GM18873 (cell line): ENCODE data around the gene ADAMTS1.

Source experiments
- ATAC-seq: cut with Tn5 transposase; IDR thresholded peaks from one replicate; pipeline ENCODE4 v1.9.1; 2021; ENCODE audit warnings: mild to moderate bottlenecking, moderate library complexity, moderate number of reproducible peaks; ENCODE audit not compliant: unreplicated experiment, low FRiP score

ADAMTS1 gene

DNA sequence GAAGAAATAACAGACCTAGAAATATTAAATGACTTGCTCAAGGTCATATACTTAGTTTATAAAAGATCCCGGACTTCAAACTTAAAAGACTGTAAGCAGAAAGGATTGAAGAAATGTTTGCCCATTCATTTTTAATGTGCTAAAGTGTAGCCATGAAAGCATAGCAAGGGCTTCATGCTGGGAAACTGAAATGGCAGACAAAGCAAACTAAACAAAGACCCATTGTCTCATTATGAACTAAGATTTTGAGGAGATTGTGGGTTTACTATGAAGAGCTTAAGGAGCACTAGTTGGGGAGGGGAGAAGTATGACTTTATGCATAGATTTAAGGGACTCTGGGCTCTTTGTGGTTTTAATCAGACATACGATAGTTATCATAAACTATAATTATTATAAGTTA, 26.3 kb downstream of the ADAMTS1 start:
- no peak for ATAC-seq

DNA sequence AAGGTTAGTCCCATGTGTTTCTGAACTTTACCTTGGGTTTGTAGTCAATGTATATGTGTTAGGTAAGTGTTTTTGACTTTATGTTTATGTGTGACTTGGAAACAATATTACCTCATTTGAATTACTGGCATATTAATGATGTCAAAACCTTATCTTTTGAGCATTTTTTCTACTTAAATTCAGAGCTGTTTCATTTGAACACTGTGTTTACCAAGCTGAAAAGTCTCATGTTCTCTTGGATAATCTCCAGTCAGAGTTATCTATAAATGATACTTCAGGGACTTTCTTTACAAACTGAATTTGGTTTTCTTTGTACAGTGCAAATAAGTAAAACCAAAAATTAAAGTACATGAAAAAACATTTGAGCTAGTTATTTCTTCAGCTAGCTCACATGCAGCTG, 30.0 kb downstream of the ADAMTS1 start:
- ATAC-seq = no peak

DNA sequence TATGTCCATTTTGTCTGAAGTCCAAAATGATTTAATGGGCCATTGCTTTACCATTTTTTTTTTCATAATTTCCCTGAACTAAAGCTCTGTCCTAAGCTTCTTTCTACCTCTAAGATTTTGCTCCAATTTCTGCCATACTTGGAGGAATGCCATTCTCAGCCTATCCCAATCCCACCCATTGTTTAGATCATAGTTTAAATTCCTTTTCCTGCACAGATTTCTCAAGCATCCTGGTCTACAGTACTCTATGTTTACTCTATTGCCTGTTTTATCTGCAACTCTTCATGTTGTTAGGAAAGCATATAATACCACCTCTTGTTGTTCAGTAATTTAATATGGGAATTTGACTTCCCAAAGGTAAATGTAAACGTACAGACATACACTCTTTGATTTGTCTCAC, 30.8 kb downstream of the ADAMTS1 start:
- ATAC-seq = no peak

DNA sequence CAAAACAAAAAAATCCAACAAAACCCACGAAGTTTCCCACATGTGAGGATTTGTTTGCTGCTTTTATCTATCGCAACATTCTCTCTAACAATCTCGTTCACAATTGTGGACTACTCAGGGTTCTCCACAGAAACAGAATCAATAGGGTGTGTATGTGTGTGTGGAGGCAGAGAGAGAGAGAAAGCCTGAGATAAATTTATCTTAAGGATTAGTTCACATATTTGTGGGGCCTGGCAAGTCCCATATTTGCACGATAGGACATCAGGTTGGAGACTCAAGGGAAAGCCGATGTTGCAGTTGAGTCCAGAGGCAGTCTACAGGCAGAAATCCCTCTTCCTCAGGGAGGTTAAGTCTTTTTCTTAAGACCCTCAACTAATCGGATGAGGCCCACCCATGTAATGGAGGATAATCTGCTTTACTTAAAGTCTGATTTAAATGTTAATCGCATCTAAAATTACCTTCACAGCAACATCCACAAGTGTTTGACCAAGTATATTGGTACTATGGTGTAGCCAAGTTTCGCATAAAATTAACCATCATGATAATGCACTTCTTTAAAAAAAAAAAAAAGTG, 31.7 kb downstream of the ADAMTS1 start:
- ATAC-seq = no peak

DNA sequence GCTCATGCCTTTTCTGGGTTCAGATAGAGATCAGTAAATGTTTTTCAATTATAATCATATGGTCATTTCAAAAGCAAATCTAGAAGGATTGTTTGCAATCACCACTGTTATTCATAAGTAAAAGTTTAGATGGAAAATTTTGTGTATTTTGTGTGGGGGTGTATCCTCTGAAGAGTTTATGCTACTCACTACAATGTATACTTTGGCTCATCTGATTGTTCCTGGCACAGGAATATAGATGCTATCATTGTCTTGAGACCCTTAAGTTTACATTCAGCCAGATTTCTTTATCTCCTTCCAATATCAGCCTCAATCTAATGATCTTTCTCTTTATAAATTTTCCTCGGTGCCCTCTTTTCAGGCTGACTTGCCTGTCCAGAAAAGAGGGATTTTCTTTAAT, 33.0 kb downstream of the ADAMTS1 start:
- no peak for ATAC-seq

DNA sequence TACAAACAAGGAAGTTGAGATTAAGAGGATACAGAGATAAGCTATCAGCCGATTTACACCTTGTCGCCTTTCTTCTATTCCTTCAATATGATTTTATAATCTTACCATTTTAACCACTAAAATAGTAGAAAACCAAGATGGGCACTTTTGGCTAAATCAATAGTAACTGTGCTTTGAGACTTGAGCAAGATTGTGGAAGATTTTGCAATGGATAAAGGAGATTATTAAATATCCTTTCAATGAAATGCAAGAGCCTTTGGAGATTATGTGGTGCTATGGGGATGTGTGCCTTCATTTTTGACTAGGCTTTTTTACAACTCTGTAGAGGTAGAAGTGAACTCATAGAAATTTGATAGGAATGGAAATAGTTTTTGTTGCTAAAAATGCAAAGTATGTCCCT, 33.7 kb downstream of the ADAMTS1 start:
- ATAC-seq = no peak

DNA sequence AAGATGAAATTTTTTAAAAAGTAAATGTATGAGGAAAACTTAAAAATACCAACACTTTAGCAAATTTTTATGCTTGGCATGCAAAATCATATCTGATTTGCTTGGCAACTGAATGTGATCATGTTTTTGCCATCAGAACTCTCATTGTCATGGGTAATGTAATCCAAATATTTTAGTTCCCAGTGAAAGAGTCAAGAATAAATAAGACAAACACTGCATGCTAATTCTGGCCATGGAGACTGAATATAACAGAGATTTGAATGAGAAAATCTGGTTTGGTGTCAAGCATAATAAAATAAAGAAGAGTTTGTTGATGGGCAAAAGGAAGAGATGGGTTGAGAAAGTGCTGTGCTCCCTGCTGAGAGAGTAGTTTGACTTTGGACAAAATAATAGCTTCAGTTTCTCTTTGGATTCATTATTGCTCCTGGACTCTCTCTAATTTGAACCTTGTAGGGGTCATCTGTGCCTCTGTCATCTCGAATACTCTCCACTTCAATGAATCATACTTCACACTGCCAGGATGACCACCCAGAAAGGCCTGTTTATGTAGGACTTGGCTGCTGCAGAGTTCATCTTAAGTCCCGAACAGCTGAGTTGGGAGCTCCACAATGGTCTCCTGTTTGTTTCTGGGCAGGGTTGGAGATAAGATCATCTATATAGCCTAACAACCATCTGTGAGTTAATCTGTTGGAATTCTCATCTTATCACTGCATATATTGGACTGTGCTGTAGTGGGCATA, 34.4 kb downstream of the ADAMTS1 start:
- no peak for ATAC-seq

DNA sequence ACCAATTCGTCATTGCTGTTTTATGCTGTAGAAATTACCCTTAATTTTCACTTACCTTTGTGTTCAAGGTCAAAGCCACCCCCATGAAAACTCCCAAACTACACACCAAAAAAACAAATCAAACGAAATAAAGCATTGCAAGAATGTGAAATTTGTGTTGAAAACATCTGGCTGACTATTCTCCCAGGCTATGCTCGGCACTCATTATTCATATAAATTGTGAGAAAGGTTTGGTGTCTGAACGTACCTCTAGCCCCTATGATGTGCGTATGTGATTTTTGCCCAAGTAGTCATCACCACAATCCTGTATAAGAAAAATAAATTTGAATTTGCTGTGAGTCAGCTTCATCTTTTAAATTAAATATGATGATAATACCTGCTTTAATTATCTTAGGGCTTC, 34.9 kb downstream of the ADAMTS1 start:
- no peak for ATAC-seq

DNA sequence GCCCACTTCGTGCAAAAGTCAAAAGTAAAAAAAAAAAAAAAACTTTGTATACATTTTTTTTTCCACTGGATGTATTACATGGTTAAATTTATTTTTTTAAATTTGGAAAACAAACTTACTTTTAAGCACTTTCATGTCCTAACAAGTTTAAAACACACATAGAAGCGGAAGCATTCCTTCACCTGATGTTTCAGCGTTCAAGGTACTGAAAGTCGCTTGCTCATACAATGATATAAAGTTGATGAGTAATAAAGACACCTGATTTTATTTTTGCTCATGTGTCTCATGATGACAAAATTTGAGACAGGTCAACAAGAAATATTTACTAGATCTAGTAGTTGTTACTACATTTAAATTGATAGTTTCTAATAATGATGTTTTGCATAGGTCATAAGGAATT, 35.5 kb downstream of the ADAMTS1 start:
- ATAC-seq = no peak

DNA sequence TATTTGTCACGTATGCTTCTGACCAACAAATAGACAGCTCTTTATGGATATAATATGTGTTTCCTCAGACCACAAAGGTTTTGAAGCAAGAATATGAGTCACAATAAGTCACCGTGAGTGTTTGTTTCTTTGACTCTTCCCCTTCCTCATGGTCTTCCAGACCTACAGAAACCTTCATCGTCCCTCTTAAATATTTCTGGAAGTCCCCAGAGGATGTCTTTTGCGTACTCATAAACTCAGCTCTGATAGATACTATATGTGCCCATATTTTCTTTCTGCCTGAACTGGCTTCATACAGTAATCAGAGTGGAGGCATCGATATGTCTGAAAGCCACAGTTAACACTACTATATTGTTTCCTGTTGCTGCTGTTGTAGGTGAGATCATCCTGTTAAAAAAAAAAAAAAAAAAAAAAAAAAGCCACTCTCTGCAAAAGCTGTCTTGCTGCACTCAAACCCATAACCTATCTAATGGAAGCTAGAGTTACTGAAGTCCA, 38.4 kb downstream of the ADAMTS1 start:
- no peak for ATAC-seq

DNA sequence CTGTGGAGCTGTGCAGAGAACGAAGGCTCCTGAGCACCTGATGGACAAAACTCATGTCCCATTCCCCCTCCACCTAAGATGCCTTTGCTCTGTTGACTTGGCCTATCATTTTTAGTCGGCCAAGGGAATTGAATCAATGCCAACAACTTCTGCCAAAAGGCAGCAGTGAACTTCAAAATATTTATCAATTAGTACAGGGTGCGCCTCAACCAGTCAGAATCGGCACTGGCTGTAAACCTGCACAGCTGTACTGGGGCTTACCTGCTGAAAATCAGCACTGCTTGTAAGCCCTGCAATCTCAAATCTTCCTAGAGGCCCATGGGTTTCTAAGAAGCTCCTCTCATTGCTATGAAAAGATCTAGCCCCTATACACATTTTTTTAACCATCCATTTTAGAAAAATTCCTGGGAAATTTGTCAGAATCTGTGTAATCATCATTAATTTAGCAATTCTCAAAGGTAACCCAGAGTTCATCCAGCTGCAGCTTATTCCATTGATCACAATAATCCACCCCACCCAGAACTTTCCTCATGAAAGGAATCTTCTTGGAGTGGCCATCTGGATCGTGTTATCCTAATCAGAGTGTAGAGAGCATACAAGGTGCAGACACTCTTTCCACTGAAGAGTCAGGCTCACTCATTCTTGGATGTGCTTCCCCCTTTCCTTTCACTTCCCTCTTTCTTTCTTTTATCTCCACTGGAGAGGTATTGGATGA, 40.2 kb downstream of the ADAMTS1 start:
- no peak for ATAC-seq

DNA sequence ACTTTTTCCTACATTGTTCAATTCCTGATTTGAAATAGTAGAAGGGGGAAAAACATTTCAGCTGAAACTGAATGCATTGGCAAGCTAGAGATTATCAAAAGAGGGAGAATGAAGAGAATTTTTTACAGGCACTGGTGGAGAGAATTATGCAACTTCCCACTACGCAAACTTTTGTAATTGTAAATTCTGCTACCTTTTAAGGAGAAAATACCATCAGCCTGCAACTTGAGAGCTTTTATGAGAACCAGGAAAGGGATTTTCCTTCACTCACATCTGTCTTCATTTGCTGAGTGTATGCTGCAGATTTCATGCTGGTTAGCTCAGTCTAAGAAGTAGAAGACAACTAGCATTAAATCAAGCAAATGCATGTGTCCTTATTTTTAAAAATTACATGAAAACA, 43.7 kb downstream of the ADAMTS1 start:
- ATAC-seq = no peak

DNA sequence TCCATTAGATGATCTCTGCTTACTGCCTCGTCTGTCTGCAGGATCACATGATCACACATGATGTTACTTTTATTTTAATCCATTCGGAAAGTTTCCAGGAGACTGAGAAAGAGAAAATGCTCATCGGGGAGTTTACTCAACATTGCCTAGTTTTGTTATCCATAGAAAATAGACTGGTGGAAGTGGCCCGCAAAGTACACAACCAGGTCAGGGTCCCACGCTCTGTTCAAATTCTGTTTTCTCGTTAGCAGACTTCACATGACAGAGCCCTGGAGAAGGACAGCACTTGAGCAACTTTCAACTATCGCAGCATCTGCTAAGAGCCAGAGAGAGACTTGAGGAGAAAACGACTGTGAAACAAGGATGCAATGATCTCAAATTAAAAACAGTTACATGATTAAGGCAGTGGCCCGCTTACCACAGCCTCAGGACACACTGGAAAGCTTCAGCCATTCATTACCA, 44.2 kb downstream of the ADAMTS1 start:
- no peak for ATAC-seq

DNA sequence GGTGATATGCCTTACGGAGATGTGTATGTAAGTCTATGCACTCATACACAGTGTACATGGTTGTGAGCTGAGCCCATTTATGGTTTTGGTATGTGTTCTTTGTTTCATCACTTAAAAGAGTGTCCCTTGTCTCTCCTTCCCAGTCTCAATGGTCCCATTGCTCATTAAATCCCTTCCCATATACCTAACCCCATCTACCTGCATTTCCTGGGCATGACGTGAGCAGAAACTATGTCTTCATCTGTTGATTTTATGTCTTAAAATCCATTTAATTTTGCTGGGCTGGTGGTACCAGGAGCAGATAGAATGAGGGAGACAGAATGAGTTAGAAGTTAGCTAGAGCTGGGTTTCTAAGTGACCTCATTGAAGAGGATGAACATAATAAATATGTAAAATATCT, 44.8 kb downstream of the ADAMTS1 start:
- ATAC-seq = no peak

DNA sequence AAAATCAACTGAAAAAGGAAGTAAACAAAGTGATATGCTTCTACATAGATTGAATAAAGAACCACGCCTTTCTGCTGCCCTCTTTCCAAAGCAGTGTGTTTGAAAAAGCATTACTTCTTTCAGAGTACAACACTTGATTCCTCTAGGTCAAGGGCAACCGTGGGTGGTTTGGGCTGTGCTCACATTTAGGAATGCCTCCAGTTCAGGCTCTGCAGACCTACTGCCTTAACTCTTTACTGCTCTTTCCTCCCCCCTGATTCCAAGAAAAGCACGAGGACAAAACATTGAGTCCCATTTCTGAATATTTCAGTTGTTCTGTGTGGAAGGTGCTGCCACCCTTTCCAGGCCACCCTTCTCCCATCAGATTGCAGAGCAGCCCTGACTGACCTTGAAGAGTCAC, 45.2 kb downstream of the ADAMTS1 start:
- ATAC-seq = no peak

DNA sequence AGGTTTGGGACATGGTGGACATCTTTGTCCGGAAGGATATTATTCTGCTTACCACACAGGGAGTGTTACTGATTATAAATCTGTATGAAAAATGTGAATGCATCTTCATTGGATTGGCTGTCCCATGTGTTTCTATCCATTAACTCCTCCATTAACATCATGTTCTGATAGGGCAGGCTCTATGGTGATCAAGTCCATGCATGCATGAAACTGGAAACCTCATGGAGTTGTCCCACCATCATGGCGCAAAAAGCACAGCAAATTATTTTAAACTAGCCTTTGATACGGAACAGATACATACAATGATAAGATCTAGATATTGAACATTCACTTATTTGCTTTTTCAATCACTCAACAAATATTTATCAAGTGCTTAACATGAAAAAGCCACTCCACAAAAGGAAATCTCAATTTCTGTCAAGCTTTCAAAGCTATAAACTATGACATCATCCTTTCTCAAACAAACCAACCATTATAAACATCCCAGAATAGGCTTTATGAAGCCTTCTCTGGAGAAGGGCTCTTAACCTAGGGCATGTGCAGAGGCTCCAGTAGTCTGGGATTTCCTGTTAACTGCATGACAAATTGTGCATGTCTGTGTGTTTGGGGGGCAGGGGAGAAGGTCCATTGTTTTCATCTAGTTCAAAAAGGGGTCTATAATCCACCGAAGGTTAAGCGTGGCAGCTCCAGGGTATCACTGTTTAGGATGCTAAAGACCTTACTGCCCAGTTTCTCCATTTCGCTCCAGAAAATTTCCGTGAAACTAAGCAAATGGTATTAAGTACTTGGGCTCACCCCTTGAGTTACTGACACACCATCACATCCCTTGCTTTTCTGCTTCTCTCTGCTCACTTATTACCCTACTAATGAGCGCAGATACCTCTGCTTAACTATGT, 46.1 kb downstream of the ADAMTS1 start:
- ATAC-seq = no peak

DNA sequence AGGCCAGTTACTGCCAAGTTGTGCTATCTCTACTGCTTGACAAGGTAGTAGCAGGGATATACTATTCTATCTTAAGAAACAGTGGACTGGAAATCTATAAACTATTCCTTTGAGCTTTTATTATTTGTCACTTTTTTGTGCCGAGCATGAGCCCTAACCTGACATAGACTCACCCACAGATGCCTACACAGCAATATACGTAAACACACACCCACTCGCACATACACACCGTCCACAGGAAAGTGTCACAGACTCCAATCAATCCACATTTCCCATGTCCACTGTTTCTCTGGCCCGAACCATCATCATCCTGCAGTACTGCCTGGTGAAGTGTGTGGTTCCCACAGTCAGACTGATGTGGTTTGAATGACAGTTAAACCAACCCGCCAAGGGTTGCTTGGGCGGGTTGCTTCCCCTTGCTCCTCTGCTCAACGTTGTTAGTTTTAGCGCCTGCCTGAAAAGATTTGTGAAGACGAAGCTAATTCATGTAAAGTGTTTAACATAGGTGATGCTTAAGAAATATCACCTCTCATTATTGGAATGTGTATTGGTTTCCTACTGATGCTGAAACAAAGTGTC, 47.2 kb downstream of the ADAMTS1 start:
- no peak for ATAC-seq

DNA sequence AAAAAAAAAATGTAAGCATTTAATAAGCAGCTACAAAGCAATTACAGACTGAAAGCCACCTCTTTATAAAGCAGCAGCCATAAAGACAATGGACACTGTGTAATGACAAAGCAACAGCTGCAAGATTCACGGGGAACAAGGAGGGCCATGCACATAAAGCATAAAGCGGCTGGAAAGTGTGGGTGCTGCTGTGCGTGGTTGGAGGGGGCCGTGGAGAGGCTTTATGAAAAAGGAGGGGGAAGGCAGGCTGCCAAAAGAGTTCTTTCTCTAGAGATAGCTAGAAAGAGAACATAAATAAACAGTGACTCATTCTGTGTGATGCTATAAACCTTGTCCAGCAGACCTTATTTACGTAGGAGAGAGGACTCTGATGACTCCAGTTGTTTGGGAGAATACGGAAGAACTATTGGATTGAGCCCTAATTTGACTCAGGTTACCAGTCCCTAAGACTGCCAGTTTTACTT, 49.3 kb downstream of the ADAMTS1 start:
- no peak for ATAC-seq

DNA sequence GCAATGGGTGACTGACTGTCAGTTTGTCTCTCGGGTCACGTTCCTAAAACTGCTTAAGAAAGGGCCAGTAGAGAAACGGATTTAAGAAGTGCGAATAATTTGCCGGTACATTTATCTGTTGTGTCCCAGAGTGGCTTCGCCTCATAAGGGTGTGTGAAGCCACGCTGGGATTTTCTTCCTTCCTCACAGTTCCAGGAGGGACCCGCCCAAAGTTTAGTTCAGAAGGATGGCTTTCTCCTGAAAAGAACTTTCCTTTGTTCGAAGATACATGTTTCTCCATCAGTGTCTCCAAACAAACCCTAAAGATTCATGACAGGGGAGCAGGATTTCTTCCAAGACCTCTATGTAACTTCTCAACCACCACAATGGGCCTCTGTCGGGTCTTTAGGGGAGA, 49.8 kb downstream of the ADAMTS1 start:
- ATAC-seq = no peak
